ENCODE data around the gene NCCRP1. TPM values are rescaled to one million over a fixed set of nuclear protein-coding genes. Genes with fewer than 3 reads are reported as not detected.

The NCCRP1 gene
- total and polyA plus RNA-seq, 4 donors = not detected

GRCh38 chr19:39158646-39159260 lies 38.0 kb upstream of the NCCRP1 start:
- peaks cover 21 to 55% (median 44%) of the 10 kb centered on the region in 4 donors for H3K4me1 ChIP-seq (ENCODE audit: control insufficient read depth in 4 of 4, insufficient read depth in 4 of 4, low read length in 3 of 4)
- TF ChIP-seq RXRA (IDR thresholded peaks at IDR 0.05) (no peak), NR2F2 (IDR thresholded peaks at IDR 0.05) (no peak), ZBTB33 (IDR thresholded peaks at IDR 0.05) (no peak), FOXA1 (IDR thresholded peaks at IDR 0.05) (no peak), FOXA2 (IDR thresholded peaks at IDR 0.05) (no peak), EGR1 (IDR thresholded peaks at IDR 0.05; ENCODE audit: low read depth in 2 of 2) (no peak), HNF4G (IDR thresholded peaks at IDR 0.05) (no peak), REST (IDR thresholded peaks at IDR 0.05) (no peak), ATF3 (IDR thresholded peaks at IDR 0.05) (no peak), JUND (IDR thresholded peaks at IDR 0.05) (no peak), TAF1 (conservative IDR thresholded peaks at IDR 0.05) (no peak), MAX (IDR thresholded peaks at IDR 0.05) (no peak), RAD21 (IDR thresholded peaks at IDR 0.05) (no peak), SP1 (IDR thresholded peaks at IDR 0.05) (no peak)

GRCh38 chr19:39160523-39160861 lies 36.3 kb upstream of the NCCRP1 start:
- no peak for DNase-seq (ENCODE audit: low spot score)
- Histone ChIP-seq H3K36me3 (ENCODE audit: control insufficient read depth in 4 of 4, insufficient read depth in 3 of 4, low read depth in 1 of 4, low read length in 3 of 4) (no peaks in the 10 kb centered on the region), H3K4me1 (ENCODE audit: control insufficient read depth in 4 of 4, insufficient read depth in 4 of 4, low read length in 3 of 4) (peaks cover 15 to 39% (median 35%) of the 10 kb centered on the region in 4 donors), H3K27me3 (ENCODE audit: control insufficient read depth in 4 of 4, insufficient read depth in 4 of 4, low read length in 3 of 4) (no peaks in the 10 kb centered on the region), H3K9ac (ENCODE audit: low read depth in 1 of 2, low read length in 2 of 2) (no peak overlapping the region), H3K27ac (ENCODE audit: low read depth in 1 of 2, low read length in 2 of 2) (no peak overlapping the region), H3K9me3 (ENCODE audit: control insufficient read depth in 4 of 4, low read length in 3 of 4) (no peaks in the 10 kb centered on the region), H3K4me3 (ENCODE audit: low read depth in 1 of 3, low read length in 3 of 3) (no peak overlapping the region)
- WGBS = 18% methylated on average over 8 of the region's 8 CpGs
- TF ChIP-seq REST (IDR thresholded peaks at IDR 0.05) (no peak), FOXA2 (IDR thresholded peaks at IDR 0.05) (no peak), TAF1 (conservative IDR thresholded peaks at IDR 0.05) (no peak), RXRA (IDR thresholded peaks at IDR 0.05) (no peak), GABPA (IDR thresholded peaks at IDR 0.05 in 1 of 2, conservative IDR thresholded peaks at IDR 0.05 in 1 of 2) (no peak), ZBTB33 (IDR thresholded peaks at IDR 0.05) (no peak), EGR1 (IDR thresholded peaks at IDR 0.05; ENCODE audit: low read depth in 2 of 2) (no peak), HNF4G (IDR thresholded peaks at IDR 0.05) (no peak), RAD21 (IDR thresholded peaks at IDR 0.05) (no peak), YY1 (IDR thresholded peaks at IDR 0.05) (no peak), FOXA1 (IDR thresholded peaks at IDR 0.05) (no peak), CTCF (IDR thresholded peaks at IDR 0.05; ENCODE audit: low read depth, low read length, missing input control) (no peak), SP1 (IDR thresholded peaks at IDR 0.05) (no peak), MAX (IDR thresholded peaks at IDR 0.05) (no peak)

More at GRCh38 chr19:39158646-39159260, 38.0 kb upstream of the NCCRP1 start:
- H3K4me3 ChIP-seq (ENCODE audit: low read depth in 1 of 3, low read length in 3 of 3) = no peak overlapping the region
- no peak for DNase-seq (ENCODE audit: low spot score)
- WGBS = 86% methylated on average over 12 of the region's 12 CpGs
- no peak overlapping the region for H3K27ac ChIP-seq (ENCODE audit: low read depth in 1 of 2, low read length in 2 of 2)
- H3K9ac ChIP-seq (ENCODE audit: low read depth in 1 of 2, low read length in 2 of 2) = no peak overlapping the region
- no peaks in the 10 kb centered on the region for H3K36me3 ChIP-seq (ENCODE audit: control insufficient read depth in 4 of 4, insufficient read depth in 3 of 4, low read depth in 1 of 4, low read length in 3 of 4)
- no peaks in the 10 kb centered on the region for H3K27me3 ChIP-seq (ENCODE audit: control insufficient read depth in 4 of 4, insufficient read depth in 4 of 4, low read length in 3 of 4)
- no peaks in the 10 kb centered on the region for H3K9me3 ChIP-seq (ENCODE audit: control insufficient read depth in 4 of 4, low read length in 3 of 4)

Measured in liver (tissue), 9 donors.